Stimulated activated CD4-positive, alpha-beta T cell treated with anti-CD3 and anti-CD28 coated beads, Interleukin-4, amount 100 ng/mL, for 4 hours (primary cell): ENCODE measurements around the gene CCDC182.

Experiments used
- DNase-seq, 2 experiments: peaks; one replicate each; pipeline ENCODE4 v3.0.0-alpha.2; 2020

CCDC182 gene

GRCh38 chr17:57745242-57745641 is at the start of gene CCDC182:
CCDC182 (minus strand) TSS chr17:57745299; CDS start chr17:57745272, 27 bp downstream.
- DNase-seq: no peak

GRCh38 chr17:57794841-57795240 is 49.7 kb upstream of the CCDC182 start:
- DNase-seq: no peak

GRCh38 chr17:57788725-57789124 is 43.6 kb upstream of the CCDC182 start:
- no peak for DNase-seq

GRCh38 chr17:57785022-57785421 is 39.9 kb upstream of the CCDC182 start:
- DNase-seq: no peak

- DNase-seq: no peak
Observed at GRCh38 chr17:57784226-57784895, 39.3 kb upstream of the CCDC182 start.

GRCh38 chr17:57783338-57783742 is 38.2 kb upstream of the CCDC182 start:
- DNase-seq: peak; percentile 61 to 71

GRCh38 chr17:57782647-57783337 is 37.7 kb upstream of the CCDC182 start:
- no peak for DNase-seq

GRCh38 chr17:57782062-57782490 is 37.0 kb upstream of the CCDC182 start:
- DNase-seq: no peak

GRCh38 chr17:57781386-57782061 is 36.4 kb upstream of the CCDC182 start:
- no peak for DNase-seq

GRCh38 chr17:57779706-57780105 is 34.6 kb upstream of the CCDC182 start:
- no peak for DNase-seq

- DNase-seq: no peak
Observed at GRCh38 chr17:57778306-57778705, 33.2 kb upstream of the CCDC182 start.

- DNase-seq: no peak
Observed at GRCh38 chr17:57776366-57776765, 31.3 kb upstream of the CCDC182 start.

GRCh38 chr17:57774872-57775271 is 29.8 kb upstream of the CCDC182 start:
- no peak for DNase-seq

GRCh38 chr17:57773557-57773956 is 28.5 kb upstream of the CCDC182 start:
- DNase-seq: no peak

GRCh38 chr17:57772774-57773173 is 27.7 kb upstream of the CCDC182 start:
- no peak for DNase-seq

GRCh38 chr17:57767561-57767960 is 22.5 kb upstream of the CCDC182 start:
- DNase-seq: no peak

- no peak for DNase-seq
Observed at GRCh38 chr17:57766318-57766943, 21.3 kb upstream of the CCDC182 start.

- DNase-seq: no peak
Observed at GRCh38 chr17:57762452-57763395, 17.6 kb upstream of the CCDC182 start.

- DNase-seq: no peak
Observed at GRCh38 chr17:57761887-57762286, 16.8 kb upstream of the CCDC182 start.

- DNase-seq: no peak
Observed at GRCh38 chr17:57760046-57760445, 14.9 kb upstream of the CCDC182 start.

- no peak for DNase-seq
Observed at GRCh38 chr17:57758654-57759053, 13.6 kb upstream of the CCDC182 start.

GRCh38 chr17:57757735-57758134 is 12.6 kb upstream of the CCDC182 start:
- DNase-seq: no peak
